Mononuclear cell (primary cell): ENCODE measurements around the gene RNU4-1. TPM values are rescaled to one million over a fixed set of nuclear protein-coding genes. Genes with fewer than 3 reads are reported as not detected.

Source experiments
- H3K27me3 ChIP-seq: 2 replicates; pipeline ENCODE4 v1.6.0; 2011; ENCODE audit warnings: low read length, control low read depth; ENCODE audit not compliant: insufficient read depth
- H3K4me1 ChIP-seq: 2 replicates; pipeline ENCODE4 v1.5.1; 2011; ENCODE audit warnings: mild to moderate bottlenecking, low read length, control low read depth; ENCODE audit not compliant: insufficient read depth
- H3K4me3 ChIP-seq: 2 replicates; pipeline ENCODE4 v1.5.1; 2011; ENCODE audit warnings: mild to moderate bottlenecking, low read length, moderate library complexity
- H3K9me3 ChIP-seq: 2 replicates; pipeline ENCODE4 v1.5.1; 2011; ENCODE audit warnings: low read depth, mild to moderate bottlenecking, control low read depth, low read length
- total RNA-seq: library from RNA; depleted of rRNA; stranded (reverse); fragments of >200 nt; gene quantifications from one replicate; pipeline ENCODE4 v1.2.3, GENCODE V29; 2012

RNU4-1 gene
- total RNA-seq, 1 donor: under 0.01 TPM

- H3K4me3 ChIP-seq: peak overlapping the region; percentile 48
- no peaks in the 10 kb centered on the region for H3K27me3 ChIP-seq
- H3K9me3 ChIP-seq: no peaks in the 10 kb centered on the region
- H3K4me1 ChIP-seq: peaks cover 15% of the 10 kb centered on the region
These were observed 24.4 kb upstream of the RNU4-1 start for GRCh38 chr12:120317224-120318105.

GRCh38 chr12:120316798-120317223, 23.8 kb upstream of the RNU4-1 start:
- Histone ChIP-seq H3K9me3 (no peaks in the 10 kb centered on the region), H3K4me1 (peaks cover 15% of the 10 kb centered on the region), H3K27me3 (no peaks in the 10 kb centered on the region), H3K4me3 (peak overlapping the region; percentile 48)

GRCh38 chr12:120314220-120314619, 21.2 kb upstream of the RNU4-1 start:
- H3K9me3 ChIP-seq: no peaks in the 10 kb centered on the region
- no peaks in the 10 kb centered on the region for H3K27me3 ChIP-seq
- H3K4me1 ChIP-seq: peaks cover 15% of the 10 kb centered on the region
- no peak overlapping the region for H3K4me3 ChIP-seq

GRCh38 chr12:120301962-120302815, 9.2 kb upstream of the RNU4-1 start, which contains the start of gene SIRT4:
Gene SIRT4, plus strand, starts transcription at chr12:120302321. Its CDS starts 1,241 bp downstream, at chr12:120303562.
- Histone ChIP-seq H3K27me3 (no peaks in the 10 kb centered on the region), H3K4me3 (peak within 1 kb of the TSS; percentile 93), H3K9me3 (no peaks in the 10 kb centered on the region), H3K4me1 (peaks cover 10% of the 10 kb centered on the region)

- no peaks in the 10 kb centered on the region for H3K9me3 ChIP-seq
- H3K4me3 ChIP-seq: peak overlapping the region; percentile 41
- peaks cover 34% of the 10 kb centered on the region for H3K4me1 ChIP-seq
- H3K27me3 ChIP-seq: no peaks in the 10 kb centered on the region
These were observed 701 bp downstream of the RNU4-1 start for GRCh38 chr12:120292411-120292660.

- peaks cover 34% of the 10 kb centered on the region for H3K4me1 ChIP-seq
- peak overlapping the region; percentile 41 for H3K4me3 ChIP-seq
- no peaks in the 10 kb centered on the region for H3K27me3 ChIP-seq
- H3K9me3 ChIP-seq: no peaks in the 10 kb centered on the region
These were observed 2.3 kb downstream of the RNU4-1 start for GRCh38 chr12:120290609-120291305.

- no peaks in the 10 kb centered on the region for H3K9me3 ChIP-seq
- H3K4me1 ChIP-seq: peaks cover 23% of the 10 kb centered on the region
- H3K4me3 ChIP-seq: no peak overlapping the region
- H3K27me3 ChIP-seq: no peaks in the 10 kb centered on the region
These were observed 5.5 kb downstream of the RNU4-1 start for GRCh38 chr12:120287491-120287890.

- Histone ChIP-seq H3K27me3 (no peaks in the 10 kb centered on the region), H3K9me3 (no peaks in the 10 kb centered on the region), H3K4me3 (no peak overlapping the region), H3K4me1 (peaks cover 19% of the 10 kb centered on the region)
These were observed 6.1 kb downstream of the RNU4-1 start for GRCh38 chr12:120286768-120287490.

- no peaks in the 10 kb centered on the region for H3K27me3 ChIP-seq
- H3K4me1 ChIP-seq: no peaks in the 10 kb centered on the region
- H3K9me3 ChIP-seq: no peaks in the 10 kb centered on the region
- no peak overlapping the region for H3K4me3 ChIP-seq
These were observed 8.7 kb downstream of the RNU4-1 start for GRCh38 chr12:120284381-120284780.

- no peaks in the 10 kb centered on the region for H3K4me1 ChIP-seq
- no peak overlapping the region for H3K4me3 ChIP-seq
- H3K27me3 ChIP-seq: no peaks in the 10 kb centered on the region
- H3K9me3 ChIP-seq: no peaks in the 10 kb centered on the region
These were observed 9.7 kb downstream of the RNU4-1 start for GRCh38 chr12:120283318-120283717.

- Histone ChIP-seq H3K9me3 (no peaks in the 10 kb centered on the region), H3K4me1 (no peaks in the 10 kb centered on the region), H3K4me3 (no peak overlapping the region), H3K27me3 (no peaks in the 10 kb centered on the region)
These were observed 14.6 kb downstream of the RNU4-1 start for GRCh38 chr12:120278137-120279069.

- Histone ChIP-seq H3K4me3 (no peak overlapping the region), H3K4me1 (no peaks in the 10 kb centered on the region), H3K27me3 (no peaks in the 10 kb centered on the region)
These were observed 16.3 kb downstream of the RNU4-1 start for GRCh38 chr12:120276734-120277133.

GRCh38 chr12:120267736-120268135, 25.3 kb downstream of the RNU4-1 start:
- Histone ChIP-seq H3K4me3 (no peak overlapping the region), H3K27me3 (no peaks in the 10 kb centered on the region), H3K4me1 (peaks cover 26% of the 10 kb centered on the region), H3K9me3 (no peaks in the 10 kb centered on the region)

More at GRCh38 chr12:120276734-120277133, 16.3 kb downstream of the RNU4-1 start:
- no peaks in the 10 kb centered on the region for H3K9me3 ChIP-seq
